Subcutaneous adipose tissue (tissue), 4 donors: ENCODE measurements around the gene LGR6. TPM values are rescaled to one million over a fixed set of nuclear protein-coding genes. Genes with fewer than 3 reads are reported as not detected.

ENCODE experiments used
- total RNA-seq, 4 donors: library from RNA; depleted of rRNA; stranded (reverse); fragments of >200 nt; gene quantifications; one replicate each; pipeline ENCODE4 v1.1.0, GENCODE V29; 2016
- TF ChIP-seq, protein P1 (sequence below): fragments of 450-650 bp; IDR thresholded peaks from one replicate; pipeline ENCODE4 v1.5.1; 2016; ENCODE audit warnings: low read depth, mild to moderate bottlenecking, control low read depth, antibody characterized with exemption, moderate library complexity

LGR6 gene
- total RNA-seq, 4 donors from 2014 or later, result not detected

DNA sequence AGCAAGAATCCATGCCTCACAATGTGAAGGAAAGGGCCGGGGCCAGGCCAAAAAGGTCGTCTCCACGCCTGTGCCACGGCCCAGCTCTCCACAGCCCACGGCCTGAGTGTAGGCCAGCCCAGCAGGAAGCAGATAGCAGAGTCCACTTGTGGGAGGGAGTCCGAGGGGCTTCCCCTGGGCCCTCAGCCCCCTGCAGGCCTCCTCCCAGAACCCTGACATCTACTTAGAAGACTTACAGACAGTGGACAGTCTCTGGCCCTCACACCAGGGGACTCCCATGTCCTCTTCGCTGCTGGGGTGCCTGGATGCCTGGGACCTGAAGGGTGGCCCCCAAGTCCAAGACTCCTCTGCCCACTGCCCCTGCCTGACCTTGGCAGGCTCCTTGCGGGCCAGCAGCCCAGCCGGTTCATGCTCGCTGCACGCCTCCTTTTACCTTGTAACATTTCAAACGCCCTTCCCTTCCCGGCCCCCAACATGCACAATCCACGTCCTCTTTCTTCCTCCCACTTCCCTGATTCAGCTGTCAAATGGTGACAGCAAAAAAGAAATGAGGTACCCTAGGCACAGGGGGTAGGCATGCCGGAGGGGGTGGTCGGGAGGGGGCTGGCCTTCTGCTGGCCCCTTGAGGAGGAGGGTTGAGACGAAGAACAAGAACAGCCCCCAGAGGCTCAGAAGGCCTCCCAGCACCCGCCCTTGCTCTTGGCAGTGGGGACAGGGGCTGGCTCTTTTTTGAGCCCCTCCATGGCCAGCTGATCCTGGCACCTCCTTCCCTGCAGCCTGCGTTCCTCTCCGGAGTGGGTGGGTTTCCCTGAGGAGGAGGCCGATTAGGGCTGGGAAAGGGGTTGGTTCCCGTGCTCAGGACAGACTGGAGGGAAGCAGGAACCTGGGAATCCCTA, 32.2 kb upstream of the LGR6 start:
- TF ChIP-seq, protein P1, sequence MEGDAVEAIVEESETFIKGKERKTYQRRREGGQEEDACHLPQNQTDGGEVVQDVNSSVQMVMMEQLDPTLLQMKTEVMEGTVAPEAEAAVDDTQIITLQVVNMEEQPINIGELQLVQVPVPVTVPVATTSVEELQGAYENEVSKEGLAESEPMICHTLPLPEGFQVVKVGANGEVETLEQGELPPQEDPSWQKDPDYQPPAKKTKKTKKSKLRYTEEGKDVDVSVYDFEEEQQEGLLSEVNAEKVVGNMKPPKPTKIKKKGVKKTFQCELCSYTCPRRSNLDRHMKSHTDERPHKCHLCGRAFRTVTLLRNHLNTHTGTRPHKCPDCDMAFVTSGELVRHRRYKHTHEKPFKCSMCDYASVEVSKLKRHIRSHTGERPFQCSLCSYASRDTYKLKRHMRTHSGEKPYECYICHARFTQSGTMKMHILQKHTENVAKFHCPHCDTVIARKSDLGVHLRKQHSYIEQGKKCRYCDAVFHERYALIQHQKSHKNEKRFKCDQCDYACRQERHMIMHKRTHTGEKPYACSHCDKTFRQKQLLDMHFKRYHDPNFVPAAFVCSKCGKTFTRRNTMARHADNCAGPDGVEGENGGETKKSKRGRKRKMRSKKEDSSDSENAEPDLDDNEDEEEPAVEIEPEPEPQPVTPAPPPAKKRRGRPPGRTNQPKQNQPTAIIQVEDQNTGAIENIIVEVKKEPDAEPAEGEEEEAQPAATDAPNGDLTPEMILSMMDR, result no peak

GRCh38 chr1:202162047-202162417, 31.6 kb upstream of the LGR6 start:
- TF ChIP-seq, protein P1, result no peak

GRCh38 chr1:202162418-202163280, 30.9 kb upstream of the LGR6 start:
- TF ChIP-seq, protein P1, result no peak

GRCh38 chr1:202163281-202164270, 30.0 kb upstream of the LGR6 start:
- TF ChIP-seq, protein P1, result no peak

- TF ChIP-seq, protein P1, result no peak
Measured at GRCh38 chr1:202164271-202165037, 29.1 kb upstream of the LGR6 start.

GRCh38 chr1:202165267-202165941, 28.2 kb upstream of the LGR6 start:
- TF ChIP-seq, protein P1, result no peak
